GM19397 (cell line): ENCODE data around the gene FGD5.
A peak's percentile ranks its signal among the peaks of the same experiment; 100 is the strongest.

ENCODE experiments used
- ATAC-seq: cut with Tn5 transposase; IDR thresholded peaks from one replicate; pipeline ENCODE4 v1.9.1; 2021; ENCODE audit warnings: mild to moderate bottlenecking, moderate library complexity; ENCODE audit not compliant: unreplicated experiment

FGD5 gene

DNA sequence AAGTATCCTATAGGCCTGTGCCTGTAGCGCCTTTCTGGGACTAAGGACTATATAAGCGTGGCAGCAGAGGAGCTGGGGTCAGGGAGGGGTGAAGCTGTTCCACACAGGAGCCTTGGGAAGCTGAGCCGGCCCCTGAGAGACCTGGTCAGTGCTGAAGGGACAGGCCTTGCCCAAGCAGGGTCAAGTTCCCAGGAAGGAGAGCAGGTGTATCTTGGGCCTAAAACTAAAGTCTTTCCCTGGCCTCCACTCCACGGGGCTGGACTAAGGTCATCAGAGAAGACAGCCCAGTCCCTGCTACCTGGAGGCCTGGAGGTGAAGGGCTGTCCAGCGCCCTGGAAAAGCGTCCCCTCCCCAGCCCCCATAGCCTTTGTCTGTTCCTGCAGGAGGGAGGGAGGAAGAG, 104.7 kb downstream of the FGD5 start:
- ATAC-seq = no peak

- no peak for ATAC-seq
These were observed 107.2 kb downstream of the FGD5 start for GRCh38 chr3:14925729-14926591.

DNA sequence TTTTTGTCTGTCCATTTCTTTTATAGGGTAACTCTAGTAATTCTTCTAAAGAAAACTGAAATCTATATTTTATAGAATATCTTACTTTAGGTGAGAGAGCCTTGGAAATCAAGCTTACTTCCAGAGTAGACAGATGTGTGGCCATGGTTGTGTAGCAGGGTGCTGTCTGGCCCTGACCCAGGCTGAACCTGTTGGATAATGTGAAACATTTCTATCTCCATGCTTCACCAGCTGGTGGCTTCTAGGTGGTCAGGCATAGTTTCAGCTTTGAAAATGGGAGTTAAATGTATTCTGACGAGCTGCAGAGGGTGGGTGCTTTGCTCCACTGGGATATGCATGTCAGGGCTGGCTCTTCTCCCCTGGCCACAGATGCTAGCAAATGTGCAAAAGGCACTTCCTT, 107.8 kb downstream of the FGD5 start:
- no peak for ATAC-seq

DNA sequence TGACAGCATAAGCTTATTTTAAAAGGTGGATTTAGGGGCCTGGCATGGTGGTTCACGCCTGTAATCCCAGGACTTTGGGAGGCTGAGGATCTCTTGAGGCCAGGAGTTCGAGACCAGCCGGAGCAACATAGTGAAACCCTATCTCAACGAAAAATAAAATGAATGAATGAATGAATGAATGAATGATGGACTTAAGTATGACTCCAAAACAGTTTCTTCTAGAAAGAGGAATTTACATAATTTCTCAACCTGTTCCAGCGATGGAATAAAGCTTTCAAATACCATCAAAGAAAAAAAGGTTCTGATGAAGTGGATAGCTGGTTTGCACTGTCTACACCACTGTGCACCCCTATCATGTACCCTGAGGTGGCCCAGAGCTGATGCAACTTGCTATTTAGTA, 108.5 kb downstream of the FGD5 start:
- no peak for ATAC-seq

- no peak for ATAC-seq
These were observed 110.7 kb downstream of the FGD5 start for GRCh38 chr3:14929310-14930074.

- ATAC-seq = no peak
These were observed 115.2 kb downstream of the FGD5 start for GRCh38 chr3:14933820-14934425.

DNA sequence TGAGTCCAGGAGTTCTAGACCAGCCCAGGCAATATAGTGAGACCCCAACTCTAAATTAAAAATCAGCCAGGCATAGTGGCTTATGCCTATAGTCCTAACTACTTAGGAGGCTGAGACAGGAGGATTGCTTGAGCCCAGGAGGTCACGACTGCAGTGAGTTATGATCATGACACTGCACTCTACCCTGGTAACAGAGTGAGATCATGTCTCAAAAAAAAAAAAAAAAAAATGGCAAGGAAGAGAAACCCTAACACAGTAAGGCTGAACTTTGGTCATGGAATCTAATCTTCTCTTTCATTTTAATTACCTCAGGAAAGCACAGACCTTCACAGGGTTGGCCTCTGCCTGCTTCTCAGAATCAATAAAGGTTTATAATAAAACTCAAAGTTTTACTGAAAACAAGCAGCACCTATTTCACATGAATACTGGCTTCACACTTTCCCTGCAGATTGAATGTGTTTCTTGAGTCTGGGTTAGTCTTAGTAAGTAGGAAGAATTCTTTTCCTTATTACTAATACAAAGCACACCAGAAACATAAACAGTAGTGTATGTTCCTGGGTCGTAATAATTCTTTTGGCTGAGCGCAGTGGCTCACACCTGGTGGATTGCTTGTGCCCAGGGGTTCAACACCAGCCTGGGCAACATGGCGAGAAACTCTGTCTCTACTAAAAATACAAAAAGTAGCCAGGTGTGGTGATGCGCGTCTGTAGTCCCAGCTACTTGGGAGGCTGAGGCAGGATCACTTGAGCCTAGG, 117.0 kb downstream of the FGD5 start:
- no peak for ATAC-seq

DNA sequence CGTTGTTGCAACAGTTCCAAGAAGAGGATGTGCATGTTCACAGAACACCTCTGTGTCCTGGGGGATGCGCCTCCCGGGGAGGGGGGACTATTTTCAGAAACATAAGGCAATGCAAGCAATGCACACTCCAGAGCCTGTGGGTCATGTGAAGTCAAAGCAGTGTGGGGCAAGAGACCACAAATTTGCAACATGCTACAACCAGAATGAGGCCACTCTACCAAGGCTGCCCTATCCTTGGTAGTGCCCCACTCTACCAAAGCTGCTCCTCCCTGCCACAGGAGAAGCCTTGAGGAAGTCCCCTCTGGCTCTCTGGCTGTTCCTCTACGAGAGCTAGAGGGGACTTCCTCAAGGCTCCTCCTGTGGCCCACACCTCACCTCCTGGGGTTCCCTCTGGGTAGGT, 120.2 kb downstream of the FGD5 start:
- no peak for ATAC-seq

GRCh38 chr3:14941871-14942270, 123.1 kb downstream of the FGD5 start:
- no peak for ATAC-seq

DNA sequence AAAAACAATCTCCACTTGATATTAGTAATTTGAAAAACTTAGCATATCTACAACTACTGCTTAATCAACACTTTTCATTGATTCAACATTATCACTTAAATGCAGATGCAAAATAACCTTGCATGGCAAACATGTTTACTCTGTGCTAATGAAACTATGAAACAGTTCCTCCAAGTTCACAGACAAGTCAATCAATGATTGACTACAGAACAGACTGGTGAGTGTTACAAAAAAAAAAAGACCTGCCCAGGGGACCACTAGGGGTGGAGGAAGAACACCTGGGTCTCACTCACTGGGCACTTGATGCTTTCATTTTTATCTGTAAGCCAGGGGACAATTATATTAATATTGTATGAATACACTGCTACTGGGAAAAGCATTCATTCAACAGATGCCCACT, 124.3 kb downstream of the FGD5 start:
- ATAC-seq = no peak

- ATAC-seq = no peak
These were observed 127.5 kb downstream of the FGD5 start for GRCh38 chr3:14946236-14946635.

GRCh38 chr3:14946739-14947099, 128.0 kb downstream of the FGD5 start:
- no peak for ATAC-seq

DNA sequence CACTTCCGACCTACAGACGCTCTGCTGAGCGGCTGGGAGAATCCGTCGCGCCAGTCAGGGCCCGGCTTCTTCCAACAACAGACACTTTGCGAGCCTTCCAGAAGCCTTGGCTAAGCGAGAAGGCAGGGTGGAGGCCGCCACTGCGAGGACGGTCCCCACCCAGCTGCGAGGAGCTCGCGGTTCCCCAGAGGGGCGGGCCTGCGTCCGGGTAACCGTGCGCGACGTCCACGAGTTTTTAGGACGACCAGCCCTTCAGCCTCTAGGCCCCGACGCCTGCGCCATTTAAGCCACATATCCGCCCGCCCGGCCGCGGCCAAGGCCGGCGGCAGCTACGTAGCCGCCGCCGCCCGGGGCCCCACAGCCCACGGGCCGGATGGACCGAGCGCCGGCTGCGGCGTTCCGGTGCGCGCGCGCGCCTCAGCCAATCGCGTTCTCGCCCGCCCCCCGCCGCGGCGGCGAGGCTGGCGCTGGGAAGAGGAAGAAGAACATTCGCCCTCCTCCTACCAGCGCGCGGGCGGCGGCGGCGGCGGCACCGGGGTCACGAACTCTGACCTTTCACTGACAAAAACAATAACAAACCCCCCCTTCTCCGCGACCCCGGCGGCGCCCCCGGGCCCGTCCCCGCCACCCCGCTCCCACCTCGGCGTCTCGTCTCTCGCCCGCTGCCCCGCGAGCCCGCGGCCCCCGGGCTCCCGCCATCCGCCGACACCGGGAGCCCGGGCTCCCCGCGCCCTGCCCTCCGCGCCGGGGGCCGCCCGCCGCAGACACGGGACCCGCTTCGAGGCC, 128.5 kb downstream of the FGD5 start, which contains the start of gene NR2C2:
Gene NR2C2, plus strand, starts transcription at position 484 of the 786 bp plus-strand sequence. CDS start 56,332 bp downstream, outside the sequence.
- ATAC-seq = peak; percentile 64

DNA sequence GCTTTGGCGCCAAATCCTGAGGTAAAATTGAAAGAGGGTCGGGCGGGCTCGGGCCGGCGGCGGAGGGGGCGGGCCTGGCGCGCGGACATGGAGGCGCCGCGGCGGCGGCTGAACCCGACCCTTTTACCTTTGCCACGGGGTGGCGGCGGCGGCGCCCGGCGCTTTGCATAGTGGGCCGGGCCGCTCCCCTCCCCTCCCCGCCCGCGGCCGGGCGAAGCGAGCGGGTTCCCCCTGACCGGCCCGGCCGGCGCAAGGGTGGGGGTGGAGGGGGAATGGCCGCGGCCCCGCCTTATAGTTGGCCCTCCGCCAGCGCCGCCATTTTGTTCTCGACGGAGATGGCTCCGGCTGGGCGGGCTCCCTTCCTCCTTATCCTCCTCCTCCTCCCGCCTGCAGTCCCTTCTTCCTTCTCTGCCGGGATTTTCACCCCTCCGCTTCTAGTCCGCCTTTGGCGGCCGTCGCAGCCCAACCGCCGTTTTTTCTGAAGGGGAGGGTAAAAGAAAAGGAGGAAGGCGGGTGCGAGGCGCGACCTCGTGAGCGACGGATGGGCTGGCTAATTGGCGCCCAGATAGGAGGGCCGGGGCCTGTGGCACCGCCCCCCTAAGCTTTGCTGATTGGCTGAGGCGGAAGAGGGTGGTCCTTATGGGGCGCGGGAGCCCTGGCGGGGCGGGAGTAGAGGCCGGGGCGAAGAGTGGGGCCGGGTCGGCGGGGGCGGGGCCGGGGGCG, 129.3 kb downstream of the FGD5 start:
- peak; percentile 83 for ATAC-seq

GRCh38 chr3:14948609-14949038, 129.9 kb downstream of the FGD5 start:
- no peak for ATAC-seq

DNA sequence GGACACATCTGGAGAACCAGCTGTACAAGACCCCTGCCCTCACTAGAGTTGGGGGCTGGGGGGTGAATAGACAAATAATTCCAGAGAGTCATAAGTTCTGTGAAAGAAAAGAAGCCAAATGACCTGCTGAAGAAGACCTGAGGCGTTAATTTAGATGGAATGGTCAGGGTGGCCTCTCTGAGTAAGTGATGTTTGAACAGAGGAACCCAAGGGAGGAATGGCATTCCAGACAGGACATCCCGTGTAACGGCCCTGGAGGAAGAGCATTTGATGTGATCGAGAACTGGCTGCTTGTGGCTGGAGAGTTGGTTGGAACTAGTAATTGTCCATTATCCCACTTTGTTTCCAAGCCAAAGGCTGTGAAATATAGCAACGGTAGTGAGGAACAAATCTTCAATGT, 130.4 kb downstream of the FGD5 start:
- no peak for ATAC-seq

GRCh38 chr3:14950274-14950673, 131.5 kb downstream of the FGD5 start:
- ATAC-seq = no peak

GRCh38 chr3:14957153-14957552, 138.4 kb downstream of the FGD5 start:
- ATAC-seq = no peak

- ATAC-seq = no peak
These were observed 139.2 kb downstream of the FGD5 start for GRCh38 chr3:14957925-14958324.
